HG02588 (cell line): ENCODE results near the gene GRK3.

Experiments
- ATAC-seq: cut with Tn5 transposase; IDR thresholded peaks from one replicate; pipeline ENCODE4 v1.9.1; 2021; ENCODE audit warnings: mild to moderate bottlenecking, moderate library complexity; ENCODE audit not compliant: unreplicated experiment

GRK3 gene

GRCh38 chr22:25751174-25751581 lies 186.7 kb downstream of the GRK3 start:
- ATAC-seq = no peak

- ATAC-seq = no peak
Observed at GRCh38 chr22:25752615-25753214, 188.2 kb downstream of the GRK3 start.

GRCh38 chr22:25753252-25753651 lies 188.8 kb downstream of the GRK3 start:
- no peak for ATAC-seq

- ATAC-seq = no peak
Observed at GRCh38 chr22:25754527-25755202, 190.2 kb downstream of the GRK3 start.

GRCh38 chr22:25757686-25758085 lies 193.2 kb downstream of the GRK3 start:
- ATAC-seq = no peak

- no peak for ATAC-seq
Observed at GRCh38 chr22:25758316-25758715, 193.8 kb downstream of the GRK3 start.

GRCh38 chr22:25759825-25760231 lies 195.4 kb downstream of the GRK3 start:
- ATAC-seq = no peak

- no peak for ATAC-seq
Observed at GRCh38 chr22:25760294-25760693, 195.8 kb downstream of the GRK3 start.

GRCh38 chr22:25760848-25761595 lies 196.5 kb downstream of the GRK3 start:
- ATAC-seq = no peak

- no peak for ATAC-seq
Observed at GRCh38 chr22:25762147-25762546, 197.7 kb downstream of the GRK3 start.

GRCh38 chr22:25763239-25763777 lies 198.8 kb downstream of the GRK3 start:
- no peak for ATAC-seq

GRCh38 chr22:25764270-25765015 lies 200.0 kb downstream of the GRK3 start:
- no peak for ATAC-seq

GRCh38 chr22:25765016-25765367 lies 200.5 kb downstream of the GRK3 start:
- ATAC-seq = no peak

GRCh38 chr22:25765801-25766200 lies 201.3 kb downstream of the GRK3 start:
- no peak for ATAC-seq

GRCh38 chr22:25766418-25766817 lies 201.9 kb downstream of the GRK3 start:
- ATAC-seq = no peak

GRCh38 chr22:25770333-25770732 lies 205.9 kb downstream of the GRK3 start:
- no peak for ATAC-seq

- ATAC-seq = no peak
Observed at GRCh38 chr22:25772288-25772687, 207.8 kb downstream of the GRK3 start.

GRCh38 chr22:25774575-25775026 lies 210.1 kb downstream of the GRK3 start:
- ATAC-seq = no peak

GRCh38 chr22:25775531-25775930 lies 211.1 kb downstream of the GRK3 start:
- no peak for ATAC-seq

GRCh38 chr22:25777411-25777810 lies 212.9 kb downstream of the GRK3 start:
- ATAC-seq = no peak

- ATAC-seq = no peak
Observed at GRCh38 chr22:25777870-25778269, 213.4 kb downstream of the GRK3 start.
